Measurements from ENCODE around the gene CYP4F22. TPM values are rescaled to one million over a fixed set of nuclear protein-coding genes. Genes with fewer than 3 reads are reported as not detected.
A peak's percentile ranks its signal among the peaks of the same experiment; 100 is the strongest.
"Not testable (repeated sequence)": the region's sequence is repeated elsewhere in the genome, so short reads cannot be mapped to it uniquely, and the experiment has no call there.

Gene CYP4F22
- total RNA-seq, 1 experiment from 2014 or later = 2.8 TPM

- DNase-seq (ENCODE audit: low spot score) = no peak
- in situ Hi-C loops (cut with HindIII; ENCODE audit: low sequenced_read_pairs) = no loop called here
These were observed 21.5 kb downstream of the CYP4F22 start for GRCh38 chr19:15529774-15530372.

DNA sequence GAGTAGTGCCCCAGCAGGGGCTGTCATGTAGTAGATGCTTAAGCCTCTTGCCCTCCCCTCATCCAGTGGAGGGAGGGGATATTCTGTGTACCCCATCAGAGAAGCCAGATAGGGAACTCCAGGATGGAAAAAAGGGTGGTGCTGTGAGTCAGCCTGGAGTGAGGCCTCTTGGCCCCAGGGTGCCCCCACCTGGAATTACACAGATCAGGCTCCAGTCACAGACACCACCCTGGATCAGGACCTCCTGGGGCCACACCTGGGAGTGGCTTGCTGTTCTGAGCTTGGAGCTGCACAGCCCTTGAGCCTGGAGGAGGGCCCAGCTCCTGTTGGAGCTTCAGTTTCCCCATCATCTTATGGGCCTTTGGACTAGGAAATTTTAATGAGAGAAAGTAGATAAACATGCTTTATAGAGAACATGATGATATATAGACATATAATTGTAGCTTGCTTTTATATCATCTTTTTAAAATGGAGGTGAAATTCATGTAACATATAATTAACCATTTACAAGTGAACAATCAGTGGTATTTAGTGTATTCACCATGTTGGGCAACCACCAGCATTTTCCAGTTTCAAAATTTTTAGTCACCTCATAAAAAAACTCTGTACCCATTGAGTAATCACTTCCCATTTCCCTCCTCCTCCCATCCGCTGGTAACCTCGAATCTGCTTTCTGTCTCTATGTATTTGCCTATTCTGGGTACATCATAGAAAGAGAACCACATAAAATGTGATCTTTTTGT, 24.6 kb downstream of the CYP4F22 start:
- in situ Hi-C loops (cut with HindIII; ENCODE audit: low sequenced_read_pairs) = no loop called here
- DNase-seq (ENCODE audit: low spot score) = no peak

DNA sequence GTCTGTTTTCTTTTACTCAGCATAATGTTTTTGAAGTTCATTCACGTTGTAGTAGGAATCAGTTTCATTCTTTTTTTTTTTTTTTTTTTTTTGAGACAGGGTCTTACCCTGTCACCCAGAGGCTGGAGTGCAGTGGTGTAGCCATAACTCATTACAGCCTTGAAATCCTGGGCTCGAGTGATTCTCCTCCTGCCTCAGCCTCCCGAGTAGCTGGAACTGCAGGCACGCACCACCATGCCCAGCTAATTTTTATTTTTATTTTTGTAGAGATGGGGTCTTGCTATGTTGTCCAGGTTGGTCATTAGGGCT, 25.2 kb downstream of the CYP4F22 start:
- DNase-seq (ENCODE audit: low spot score); in situ Hi-C loops (cut with HindIII; ENCODE audit: low sequenced_read_pairs): not testable (repeated sequence)

GRCh38 chr19:15534957-15535864, 26.9 kb downstream of the CYP4F22 start:
- no peak for DNase-seq (ENCODE audit: low spot score)
- in situ Hi-C loops (cut with HindIII; ENCODE audit: low sequenced_read_pairs) = no loop called here

DNA sequence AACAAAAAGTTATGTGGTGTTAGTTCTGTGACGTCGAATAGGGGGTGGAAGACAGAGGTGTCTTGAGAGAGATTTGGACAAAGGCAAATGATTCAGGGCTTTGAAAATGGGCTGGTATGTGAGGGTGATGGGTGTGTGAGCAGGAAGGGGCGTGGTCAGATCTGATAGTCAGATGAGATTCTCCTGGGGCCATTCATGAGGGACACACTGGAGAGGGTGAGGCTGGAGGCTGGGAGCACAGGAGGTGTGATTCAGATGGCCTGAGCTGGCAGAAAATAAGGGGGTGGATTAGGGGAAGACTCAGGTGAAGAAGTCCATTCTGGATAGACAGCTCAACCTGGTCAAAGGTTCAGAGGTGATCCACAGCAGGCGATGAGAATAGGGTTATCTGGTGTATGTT, 28.0 kb downstream of the CYP4F22 start:
- no peak for DNase-seq (ENCODE audit: low spot score)
- in situ Hi-C loops (cut with HindIII; ENCODE audit: low sequenced_read_pairs) = no loop called here

- no peak for DNase-seq (ENCODE audit: low spot score)
- in situ Hi-C loops (cut with HindIII; ENCODE audit: low sequenced_read_pairs) = no loop called here
These were observed 30.4 kb downstream of the CYP4F22 start for GRCh38 chr19:15538774-15539173.

- in situ Hi-C loops (cut with HindIII; ENCODE audit: low sequenced_read_pairs) = no loop called here
- DNase-seq (ENCODE audit: low spot score) = no peak
These were observed 31.3 kb downstream of the CYP4F22 start for GRCh38 chr19:15539638-15540037.

- DNase-seq (ENCODE audit: low spot score) = no peak
- in situ Hi-C loops (cut with HindIII; ENCODE audit: low sequenced_read_pairs) = no loop called here
These were observed 32.1 kb downstream of the CYP4F22 start for GRCh38 chr19:15540435-15540834.

DNA sequence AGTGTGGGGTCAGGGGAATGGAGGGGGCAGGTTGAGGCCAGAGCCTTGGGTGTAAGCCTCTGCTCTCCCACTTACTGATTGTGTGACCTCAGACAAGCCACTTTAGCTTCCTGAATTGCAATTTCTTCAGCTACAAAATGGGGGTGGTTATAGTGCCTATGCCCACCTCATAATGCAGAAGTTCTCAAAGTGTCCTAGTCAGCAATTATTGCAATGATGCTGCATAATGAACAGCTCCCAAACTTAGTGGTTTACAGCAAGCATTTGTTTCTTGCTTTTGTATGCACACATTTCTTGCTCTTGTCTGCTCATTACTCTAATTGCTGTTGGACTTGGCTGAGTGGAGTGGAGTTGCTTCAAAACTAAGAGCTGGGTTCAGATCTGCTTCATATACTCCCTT, 36.0 kb downstream of the CYP4F22 start:
- no peak for DNase-seq (ENCODE audit: low spot score)
- in situ Hi-C loops (cut with HindIII; ENCODE audit: low sequenced_read_pairs) = no loop called here

- DNase-seq (ENCODE audit: low spot score) = no peak
- in situ Hi-C loops (cut with HindIII; ENCODE audit: low sequenced_read_pairs) = no loop called here
These were observed 36.6 kb downstream of the CYP4F22 start for GRCh38 chr19:15544970-15545369.

DNA sequence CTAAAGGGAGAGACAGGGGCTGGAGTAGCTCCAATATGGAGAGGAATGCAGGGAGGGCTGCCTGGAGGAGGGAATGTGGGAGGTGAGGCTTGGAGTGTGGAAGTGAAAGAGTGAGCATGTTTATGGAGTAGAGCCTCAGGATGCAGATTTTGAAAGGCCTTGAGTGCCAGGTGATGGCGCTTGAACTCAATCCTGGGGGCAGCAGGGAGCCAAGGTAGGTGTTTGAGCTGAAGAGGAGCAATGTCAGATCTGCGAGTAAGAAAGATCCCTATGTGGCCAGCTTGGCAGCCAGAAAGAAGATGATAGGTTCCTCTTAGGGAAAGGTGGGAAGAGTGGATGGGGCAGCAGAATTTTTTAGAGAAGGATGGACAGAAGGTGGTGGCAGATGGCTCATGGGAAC, 40.3 kb downstream of the CYP4F22 start:
- DNase-seq (ENCODE audit: low spot score) = no peak
- in situ Hi-C loops (cut with HindIII; ENCODE audit: low sequenced_read_pairs) = no loop called here

DNA sequence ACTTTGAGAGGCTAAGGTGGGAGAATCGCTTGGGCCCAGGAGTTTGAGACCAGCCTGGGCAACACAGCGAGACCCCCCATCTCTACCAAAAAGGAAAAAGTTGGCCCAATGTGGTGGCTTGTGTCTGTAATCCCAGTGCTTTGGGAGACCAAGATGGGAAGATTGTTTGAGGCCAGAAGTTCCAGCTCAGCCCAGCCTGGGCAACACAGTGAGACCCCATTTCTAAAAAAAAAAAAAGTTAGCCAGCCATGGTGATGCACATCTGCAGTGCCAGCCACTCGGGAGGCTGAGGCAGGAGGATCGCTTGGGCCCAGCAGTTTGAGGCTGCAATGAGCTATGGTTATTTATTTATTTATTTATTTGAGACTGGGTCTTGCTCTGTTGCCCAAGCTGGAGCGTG, 41.3 kb downstream of the CYP4F22 start:
- DNase-seq (ENCODE audit: low spot score) = no peak
- in situ Hi-C loops (cut with HindIII; ENCODE audit: low sequenced_read_pairs) = no loop called here

DNA sequence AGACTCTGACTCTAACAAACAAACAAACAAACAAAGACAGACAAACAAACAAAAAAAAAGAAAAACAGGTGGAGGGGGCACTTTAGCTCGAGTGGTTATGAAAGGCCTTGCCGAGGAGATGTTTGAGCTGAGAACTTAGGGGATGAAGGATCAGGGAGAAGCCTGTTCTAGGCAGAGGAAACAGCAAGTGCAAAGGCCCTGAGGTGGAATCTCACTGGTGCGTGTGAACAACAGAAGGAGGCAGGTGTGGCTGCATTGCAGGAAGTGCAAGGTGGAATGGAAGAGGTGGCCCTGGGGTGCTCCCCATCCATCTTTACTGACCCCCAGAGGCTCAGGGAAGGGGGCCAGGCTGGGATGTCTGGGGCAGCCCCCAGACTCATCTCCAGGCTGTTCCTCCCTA, 41.9 kb downstream of the CYP4F22 start:
- no peak for DNase-seq (ENCODE audit: low spot score)
- in situ Hi-C loops (cut with HindIII; ENCODE audit: low sequenced_read_pairs) = no loop called here

GRCh38 chr19:15550929-15551292, 42.6 kb downstream of the CYP4F22 start:
- no peak for DNase-seq (ENCODE audit: low spot score)
- in situ Hi-C loops (cut with HindIII; ENCODE audit: low sequenced_read_pairs) = no loop called here

- DNase-seq (ENCODE audit: low spot score) = peak; percentile 16
- in situ Hi-C loops (cut with HindIII; ENCODE audit: low sequenced_read_pairs) = no loop called here
These were observed 43.1 kb downstream of the CYP4F22 start for GRCh38 chr19:15551293-15552004.

- no peak for DNase-seq (ENCODE audit: low spot score)
- in situ Hi-C loops (cut with HindIII; ENCODE audit: low sequenced_read_pairs) = no loop called here
These were observed 46.7 kb downstream of the CYP4F22 start for GRCh38 chr19:15555021-15555420.

- peak; percentile 89 for DNase-seq (ENCODE audit: low spot score)
- in situ Hi-C loops (cut with HindIII; ENCODE audit: low sequenced_read_pairs) = no loop called here
These were observed 47.7 kb downstream of the CYP4F22 start for GRCh38 chr19:15555759-15556633.

DNA sequence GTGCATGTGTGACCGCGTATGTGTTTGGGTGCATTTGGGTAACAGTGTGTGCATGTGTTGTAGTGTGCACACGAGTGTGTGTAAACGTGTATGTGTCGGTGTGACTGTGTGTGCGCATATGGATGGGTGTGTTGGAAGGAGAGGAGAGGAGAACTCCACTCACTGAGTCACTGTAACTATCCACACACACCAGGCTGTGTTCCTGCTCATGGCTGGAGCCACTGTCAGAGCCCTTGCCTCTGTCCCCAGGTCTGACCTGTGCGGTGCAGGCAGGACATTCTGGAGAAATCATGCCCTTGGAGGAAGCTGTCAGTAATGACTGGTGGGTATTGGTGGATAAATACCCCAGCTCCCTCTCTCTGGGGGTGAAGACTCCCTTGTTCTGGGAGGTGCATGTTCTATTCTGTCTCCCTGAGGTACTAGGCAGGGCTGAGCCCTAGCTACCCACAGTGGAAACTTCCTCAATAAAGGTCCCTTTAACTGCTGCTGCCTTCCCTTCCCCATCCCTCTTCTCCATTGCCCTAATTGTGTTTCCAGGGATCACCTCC, 48.4 kb downstream of the CYP4F22 start:
- DNase-seq (ENCODE audit: low spot score) = no peak
- in situ Hi-C loops (cut with HindIII; ENCODE audit: low sequenced_read_pairs) = no loop called here

- DNase-seq (ENCODE audit: low spot score) = no peak
- in situ Hi-C loops (cut with HindIII; ENCODE audit: low sequenced_read_pairs) = no loop called here
These were observed 48.9 kb downstream of the CYP4F22 start for GRCh38 chr19:15557223-15557622.

Measured in G401 (cell line).